ENCODE results near the gene DDX31.

The DDX31 gene

GRCh38 chr9:132694144-132694543 lies 24.4 kb upstream of the DDX31 start:
- no peak for DNase-seq (ENCODE audit: extremely low read depth, low read depth)
- no peak; the same call in 1 of the 2 replicates for TF ChIP-seq CTCF (IDR thresholded peaks at IDR 0.05; ENCODE audit: low read depth, low read length)

DNA sequence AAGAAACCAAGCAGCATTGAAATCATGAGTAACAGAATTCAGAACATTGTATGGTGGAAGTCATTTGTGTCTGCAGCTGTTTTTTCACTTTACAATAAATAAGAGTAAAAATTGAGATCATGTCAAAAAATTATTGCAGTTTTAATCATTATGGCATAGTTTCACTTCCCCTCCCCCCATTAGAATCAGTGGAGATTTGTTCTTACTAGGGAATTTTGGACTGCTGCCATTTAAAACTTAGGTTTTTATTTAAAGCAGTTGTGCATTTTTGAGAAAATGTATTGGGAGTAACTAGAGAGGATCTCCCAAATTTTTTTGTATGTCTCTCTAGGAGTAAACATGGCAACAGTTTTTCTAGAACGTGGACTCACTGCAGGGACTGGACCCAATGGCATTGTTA lies 20.9 kb upstream of the DDX31 start:
- DNase-seq (ENCODE audit: extremely low read depth, low read depth), result no peak

GRCh38 chr9:132683873-132684272 lies 14.1 kb upstream of the DDX31 start:
- TF ChIP-seq CTCF (IDR thresholded peaks at IDR 0.05; ENCODE audit: low read depth, low read length), result no peak
- no peak for DNase-seq (ENCODE audit: extremely low read depth, low read depth)

More for the DNA sequence above, 20.9 kb upstream of the DDX31 start:
- TF ChIP-seq CTCF (IDR thresholded peaks at IDR 0.05; ENCODE audit: low read depth, low read length), result no peak

DNA sequence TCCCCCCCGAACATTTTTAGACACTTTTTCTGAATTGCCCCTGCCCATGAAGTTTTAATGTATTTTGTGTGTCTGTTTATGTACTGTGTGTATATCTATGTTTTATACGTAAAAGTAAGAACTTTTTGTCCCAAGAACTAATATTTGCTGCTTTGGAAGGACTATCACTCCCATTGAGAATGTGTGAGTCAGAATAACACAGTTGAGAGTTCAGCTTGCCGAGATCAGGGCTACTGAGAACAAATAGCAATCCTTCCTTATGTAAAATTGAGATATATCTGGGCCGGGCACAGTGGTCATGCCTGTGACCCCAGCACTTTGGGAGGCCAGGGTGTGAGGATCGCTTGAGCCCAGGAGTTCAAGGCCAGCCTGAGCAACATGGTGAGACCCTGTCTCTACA lies 11.8 kb upstream of the DDX31 start:
- DNase-seq (ENCODE audit: extremely low read depth, low read depth), result no peak
- no peak for TF ChIP-seq CTCF (IDR thresholded peaks at IDR 0.05; ENCODE audit: low read depth, low read length)

GRCh38 chr9:132679946-132680625 lies 10.3 kb upstream of the DDX31 start:
- no peak for TF ChIP-seq CTCF (IDR thresholded peaks at IDR 0.05; ENCODE audit: low read depth, low read length)
- no peak for DNase-seq (ENCODE audit: extremely low read depth, low read depth)

DNA sequence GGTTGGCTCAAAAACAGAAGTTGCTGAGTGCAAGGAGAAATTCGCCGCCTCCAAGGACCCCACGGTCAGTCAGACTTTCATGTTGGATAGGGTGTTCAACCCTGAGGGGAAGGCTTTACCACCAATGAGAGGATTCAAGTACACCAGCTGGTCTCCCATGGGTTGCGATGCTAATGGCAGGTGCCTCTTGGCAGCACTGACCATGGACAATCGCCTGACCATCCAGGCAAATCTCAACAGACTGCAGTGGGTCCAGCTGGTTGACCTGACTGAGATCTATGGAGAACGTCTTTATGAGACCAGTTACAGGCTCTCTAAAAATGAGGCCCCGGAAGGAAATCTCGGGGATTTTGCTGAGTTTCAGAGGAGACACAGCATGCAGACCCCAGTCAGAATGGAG lies 8.2 kb upstream of the DDX31 start:
- no peak for TF ChIP-seq CTCF (IDR thresholded peaks at IDR 0.05; ENCODE audit: low read depth, low read length)

GRCh38 chr9:132674485-132674884 lies 4.7 kb upstream of the DDX31 start:
- DNase-seq (ENCODE audit: extremely low read depth, low read depth), result no peak
- no peak for TF ChIP-seq CTCF (IDR thresholded peaks at IDR 0.05; ENCODE audit: low read depth, low read length)

More for the DNA sequence above, 8.2 kb upstream of the DDX31 start:
- DNase-seq (ENCODE audit: extremely low read depth, low read depth), result no peak
